ENCODE data around the gene SMAD1.

Gene SMAD1

GRCh38 chr4:145489556-145489955, 7.9 kb downstream of the SMAD1 start:
- DNase-seq: no peak

- no peak for DNase-seq
Observed at GRCh38 chr4:145490361-145490760, 8.7 kb downstream of the SMAD1 start.

DNA sequence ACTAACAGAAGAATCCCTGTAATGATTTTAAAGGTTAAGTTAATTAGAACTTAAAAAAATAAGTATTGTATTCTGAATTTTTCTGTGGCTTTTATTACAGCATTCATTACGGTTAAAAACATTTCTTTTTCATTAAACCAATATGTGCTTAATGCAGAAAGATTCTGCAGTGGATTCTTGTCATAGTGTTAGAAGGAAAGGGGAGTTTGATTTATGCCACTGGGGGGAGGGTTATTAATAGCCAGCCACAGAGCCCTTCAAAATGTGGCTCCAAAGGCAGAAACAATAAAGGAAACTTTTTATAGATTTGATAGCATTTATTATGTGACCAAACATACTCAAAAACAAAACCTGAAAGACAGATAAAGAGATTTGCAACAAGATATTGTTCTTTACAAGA, 9.1 kb downstream of the SMAD1 start:
- DNase-seq: no peak

- no peak for DNase-seq
Observed at GRCh38 chr4:145492376-145492775, 10.7 kb downstream of the SMAD1 start.

DNA sequence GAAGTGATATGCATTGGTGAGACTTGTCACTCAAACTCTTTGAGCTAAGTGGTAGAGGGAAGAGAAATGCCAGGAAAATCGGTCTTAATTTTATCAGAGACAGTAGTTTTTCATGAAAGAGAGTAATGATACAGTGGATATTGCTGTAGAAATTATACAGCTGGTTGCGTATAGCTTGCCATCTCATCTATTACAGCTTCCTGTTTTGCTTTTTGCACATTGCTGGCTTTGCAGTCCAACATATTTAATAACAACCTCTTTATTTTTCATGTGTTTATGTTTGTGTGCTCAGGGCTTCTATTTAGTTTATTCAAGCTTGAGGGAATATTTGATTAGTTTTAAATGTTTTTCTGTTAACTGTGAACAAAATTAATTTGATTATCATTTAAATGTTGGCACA, 11.5 kb downstream of the SMAD1 start:
- DNase-seq: no peak

DNA sequence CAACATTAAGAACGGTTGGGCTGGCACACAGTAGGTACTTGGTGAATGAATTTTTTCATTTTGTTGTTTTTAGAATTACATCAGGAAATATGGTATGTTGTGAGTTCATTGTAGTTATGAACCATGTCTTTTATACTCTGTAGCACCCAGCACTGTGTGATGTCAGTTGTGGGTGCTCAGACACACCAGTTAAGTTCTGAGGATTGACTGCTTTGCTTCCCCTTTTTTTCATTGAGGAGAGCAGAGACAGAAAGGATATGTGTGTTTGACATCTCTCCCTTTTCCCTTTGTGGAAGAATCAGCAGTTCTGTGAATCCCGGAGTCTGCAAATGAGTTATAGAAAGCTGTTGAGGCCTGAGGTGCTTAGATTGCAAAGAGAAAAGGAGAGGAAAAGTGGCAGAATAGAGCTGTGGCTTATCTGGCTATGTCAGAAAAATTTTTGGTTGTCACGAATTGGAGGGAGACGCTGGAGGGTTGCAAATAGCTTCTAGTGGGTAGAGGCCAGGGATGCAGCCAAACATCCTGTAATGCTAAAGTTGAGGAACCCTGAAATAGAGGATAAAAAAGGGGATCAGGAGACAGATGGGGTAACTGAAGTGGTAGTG, 13.1 kb downstream of the SMAD1 start:
- no peak for DNase-seq

- no peak for DNase-seq
Observed at GRCh38 chr4:145496292-145496691, 14.6 kb downstream of the SMAD1 start.

- DNase-seq: no peak
Observed at GRCh38 chr4:145497199-145498149, 15.8 kb downstream of the SMAD1 start.

GRCh38 chr4:145498430-145498829, 16.8 kb downstream of the SMAD1 start:
- no peak for DNase-seq

DNA sequence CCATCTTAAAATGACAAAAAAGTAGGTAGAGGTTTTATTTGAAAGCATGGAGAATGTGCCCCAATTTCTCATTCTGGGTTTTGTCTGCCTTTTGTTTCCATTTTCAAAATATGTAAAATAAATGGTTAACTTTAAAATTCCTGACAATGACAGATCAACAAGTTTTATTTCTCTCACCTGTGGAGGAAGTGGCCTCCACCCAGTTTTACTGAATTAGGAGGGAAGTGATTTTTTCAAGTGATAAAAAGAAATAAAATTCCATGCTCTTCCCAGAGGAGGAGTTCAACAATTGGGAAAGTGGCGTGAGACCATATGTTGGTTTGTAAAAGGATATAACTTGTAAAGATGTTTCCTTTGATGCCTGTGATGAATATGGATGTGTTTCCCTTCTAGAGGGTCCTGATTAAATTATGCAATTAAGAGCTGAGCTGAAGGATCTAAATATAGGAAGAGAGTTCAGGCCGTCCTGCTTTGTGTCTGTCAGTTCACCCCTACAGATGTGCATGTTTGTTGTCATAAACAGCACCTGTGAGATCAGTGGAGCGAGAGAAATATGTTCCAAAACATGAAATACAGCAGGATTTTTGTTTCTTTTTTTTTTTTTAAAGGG, 19.5 kb downstream of the SMAD1 start:
- DNase-seq: no peak

DNA sequence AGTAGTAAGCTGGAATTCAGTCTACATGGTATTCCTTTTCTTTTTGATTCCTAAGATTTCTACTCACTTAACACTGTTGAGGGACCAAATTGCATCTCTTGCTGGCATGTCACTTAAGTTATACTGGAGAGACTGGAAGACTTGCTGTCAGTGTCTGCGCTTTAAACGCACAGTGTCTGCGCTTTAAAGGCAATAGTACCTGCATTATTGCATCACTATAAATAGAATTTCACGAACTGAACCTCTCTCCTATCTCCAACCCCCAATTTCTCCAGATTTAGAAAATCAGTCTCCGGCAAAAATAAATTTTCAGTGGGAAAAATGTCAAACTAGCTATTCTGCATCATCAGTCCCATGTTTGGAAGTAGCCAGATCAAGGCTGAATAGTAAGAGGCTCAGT, 21.2 kb downstream of the SMAD1 start:
- DNase-seq: no peak

DNA sequence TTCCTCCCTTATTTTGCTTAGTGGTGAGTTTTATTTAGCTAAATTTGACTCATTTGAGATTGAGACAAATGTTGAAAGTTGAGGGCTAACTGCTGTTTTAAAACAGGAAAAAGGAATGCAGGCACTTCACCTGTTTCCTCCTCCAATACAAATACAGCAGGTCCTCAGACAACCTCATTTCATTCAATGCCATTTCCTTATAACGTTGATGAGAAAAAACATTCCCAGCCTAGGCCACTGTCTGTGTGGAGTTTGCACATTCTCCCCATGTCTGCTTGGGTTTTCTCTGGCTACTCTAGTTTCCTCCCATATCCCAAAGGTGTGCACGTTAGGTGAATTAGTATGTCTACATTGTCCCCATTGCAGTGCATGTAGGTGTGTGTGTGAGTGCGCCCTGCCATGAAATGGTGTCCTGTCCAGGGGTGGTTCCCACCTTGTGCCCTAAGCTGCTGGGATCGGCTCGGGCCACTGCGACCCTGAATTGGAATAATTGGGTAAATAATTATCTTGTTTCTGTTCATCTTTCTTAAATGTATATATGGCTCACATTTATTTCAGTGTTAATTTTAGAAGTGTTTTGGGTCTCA, 21.9 kb downstream of the SMAD1 start:
- DNase-seq: no peak

DNA sequence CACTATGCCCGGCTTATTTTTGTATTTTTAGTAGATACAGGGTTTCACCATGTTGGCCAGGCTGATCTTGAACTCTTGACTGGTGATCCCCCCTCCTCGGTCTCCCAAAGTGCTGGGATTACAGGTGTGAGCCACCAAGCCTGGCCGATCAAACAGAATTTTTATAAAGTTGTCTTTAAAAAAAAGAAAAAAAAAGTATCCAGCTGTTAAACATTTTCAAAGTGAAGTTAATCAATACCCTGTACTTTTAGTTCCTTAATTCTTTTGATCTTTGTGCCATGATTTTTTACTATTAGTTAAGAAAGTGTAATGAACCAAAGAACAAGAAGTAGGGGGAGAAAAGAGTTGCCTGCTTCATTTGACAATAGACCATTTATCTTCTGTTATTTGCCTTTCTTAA, 24.3 kb downstream of the SMAD1 start:
- no peak for DNase-seq

GRCh38 chr4:145507636-145508035, 26.0 kb downstream of the SMAD1 start:
- no peak for DNase-seq

GRCh38 chr4:145511913-145512522, 30.4 kb downstream of the SMAD1 start:
- no peak for DNase-seq

DNA sequence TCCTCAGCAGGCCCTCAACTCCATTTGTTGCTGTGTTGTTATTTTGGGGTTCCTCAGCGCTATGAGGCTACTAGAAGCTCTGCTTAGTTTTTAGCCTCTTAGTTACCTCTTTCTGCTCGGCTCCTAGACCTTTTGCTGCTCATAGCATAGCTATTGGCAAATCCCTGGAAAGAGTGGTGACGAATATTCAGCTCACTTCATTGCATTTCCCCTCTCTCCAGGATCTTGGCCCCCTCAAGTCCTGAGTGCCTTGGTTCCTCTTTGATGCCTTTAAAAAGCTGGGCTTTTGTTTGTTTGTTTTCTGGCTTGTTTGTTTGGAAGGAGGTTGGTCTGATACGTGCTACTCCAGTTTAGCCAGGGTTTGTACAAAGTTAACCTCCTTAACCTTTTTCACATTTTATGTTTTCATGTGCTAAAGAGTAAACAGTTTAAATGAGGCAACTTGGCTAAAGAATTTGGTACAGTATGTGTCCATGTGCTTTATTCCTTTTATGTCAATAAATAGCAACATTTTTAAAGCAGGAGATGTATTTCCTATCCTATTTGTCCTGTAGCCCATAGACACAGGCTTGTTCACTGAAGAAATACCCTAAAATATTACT, 31.5 kb downstream of the SMAD1 start:
- no peak for DNase-seq

- DNase-seq: no peak
Observed at GRCh38 chr4:145520172-145520571, 38.5 kb downstream of the SMAD1 start.

DNA sequence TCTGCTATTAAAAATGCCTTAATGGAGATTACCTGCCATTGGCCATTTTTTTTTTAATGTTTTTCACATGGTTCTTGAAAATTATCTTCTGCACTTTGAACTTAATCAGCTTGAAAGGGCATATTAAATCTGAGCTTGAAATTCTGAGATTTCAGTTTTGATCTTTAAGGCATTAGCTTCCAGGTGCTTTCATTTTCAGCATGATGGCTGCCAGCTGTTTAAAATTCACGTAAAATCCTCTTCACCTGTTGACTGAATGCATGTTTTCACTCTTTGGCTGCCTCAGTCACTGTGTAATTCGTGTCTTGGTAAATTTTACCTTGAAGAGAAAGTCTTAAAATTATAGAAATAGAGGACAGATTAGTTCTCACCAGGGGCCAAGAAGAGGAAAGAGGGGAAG, 39.6 kb downstream of the SMAD1 start:
- no peak for DNase-seq

DNA sequence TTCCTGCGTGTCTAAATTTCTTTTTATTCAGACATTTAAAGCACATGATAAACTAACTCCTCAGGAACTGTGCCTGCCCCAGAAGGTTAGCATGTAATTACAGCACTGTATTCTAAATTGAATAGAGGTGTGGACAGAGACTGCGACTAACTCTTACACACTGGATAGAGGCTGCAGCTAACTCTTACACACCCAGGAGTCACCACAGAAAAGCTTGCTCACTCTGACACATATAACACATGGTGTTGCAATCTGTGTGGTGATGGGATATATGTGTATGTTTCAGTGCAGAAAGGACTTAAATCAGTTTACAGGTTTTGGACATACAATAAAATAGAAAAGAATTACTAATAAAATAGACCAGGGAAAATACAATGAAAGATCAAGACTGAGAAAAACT, 41.5 kb downstream of the SMAD1 start:
- no peak for DNase-seq

- no peak for DNase-seq
Observed at GRCh38 chr4:145524552-145524951, 42.9 kb downstream of the SMAD1 start.

DNA sequence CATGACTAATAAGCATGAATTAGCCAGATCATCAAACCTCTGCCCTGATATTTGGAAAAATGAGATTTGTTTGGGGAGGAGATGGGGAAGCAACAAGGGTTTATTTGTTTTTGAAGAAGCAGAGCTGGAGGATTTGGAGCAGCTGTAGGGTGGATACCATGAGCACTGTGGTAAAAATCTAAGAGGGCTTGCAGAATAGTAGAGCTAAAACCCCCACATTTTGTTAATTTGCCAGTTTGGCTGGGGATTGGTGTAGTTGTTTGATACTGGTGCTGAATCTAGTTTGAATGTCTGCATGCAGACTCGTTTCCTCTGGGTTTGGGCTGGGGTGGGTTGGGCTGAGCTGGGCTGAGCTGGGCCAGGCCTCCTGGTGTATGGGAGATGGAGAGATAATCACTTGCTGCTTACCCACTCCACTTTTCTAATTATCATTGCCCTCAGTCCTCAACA, 43.7 kb downstream of the SMAD1 start:
- DNase-seq: no peak

DNA sequence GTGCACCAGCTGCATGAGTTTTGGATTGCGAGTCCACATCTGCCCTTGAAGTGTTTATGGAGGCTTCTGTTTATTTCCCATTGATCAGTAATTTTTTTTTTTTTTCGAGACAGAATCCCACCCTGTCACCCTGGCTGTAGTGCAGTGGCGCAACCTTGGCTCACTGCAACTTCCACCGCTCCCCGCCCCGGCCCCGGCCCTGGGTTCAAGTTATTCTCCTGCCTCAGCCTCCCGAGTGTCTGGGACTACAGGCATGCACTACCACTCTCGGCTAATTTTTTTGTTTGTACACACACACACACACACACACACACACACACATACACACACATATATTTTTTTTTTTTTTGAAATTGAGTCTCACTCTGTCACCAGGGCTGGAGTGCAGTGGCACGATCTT, 46.1 kb downstream of the SMAD1 start:
- DNase-seq: no peak

DNA sequence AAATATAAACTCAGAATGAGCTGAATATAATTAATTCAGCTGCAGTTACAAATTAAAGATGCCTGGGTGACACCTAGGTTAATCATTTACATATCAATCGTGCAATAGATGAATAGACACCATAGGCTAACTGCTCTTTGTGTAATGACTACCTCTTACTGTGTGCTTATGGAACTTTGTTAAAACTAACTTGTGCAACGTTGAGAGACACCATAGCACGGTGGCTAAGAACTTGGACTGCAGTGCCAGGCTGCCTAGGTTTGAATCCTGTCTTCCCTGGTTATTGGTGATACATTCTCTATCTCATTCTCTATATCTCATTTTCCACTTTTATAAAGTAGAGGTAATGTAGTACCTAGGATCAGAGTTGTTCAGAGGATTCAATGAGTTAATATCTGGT, 46.9 kb downstream of the SMAD1 start:
- no peak for DNase-seq

All from T-helper 1 cell (primary cell).